SK-N-MC (cell line): ENCODE measurements around the gene GATAD2A.

ENCODE experiments used
- EZH2 ChIP-seq: fragments of 200-600 bp; sonication (generic); IDR thresholded peaks from one replicate; pipeline ENCODE4 v1.6.1; 2017; ENCODE audit warnings: antibody characterized with exemption
- FOXP2 ChIP-seq: optimal IDR thresholded peaks from 2 replicates; pipeline ENCODE3; 2011; ENCODE audit warnings: mild to moderate bottlenecking, moderate library complexity; ENCODE audit not compliant: insufficient read depth; ENCODE audit errors: extremely low read length, control extremely low read depth
- POLR2AphosphoS5 ChIP-seq: IDR thresholded peaks from 2 replicates; pipeline ENCODE4 v1.6.1; 2012; ENCODE audit warnings: mild to moderate bottlenecking, low read depth, low read length, borderline replicate concordance

DNA sequence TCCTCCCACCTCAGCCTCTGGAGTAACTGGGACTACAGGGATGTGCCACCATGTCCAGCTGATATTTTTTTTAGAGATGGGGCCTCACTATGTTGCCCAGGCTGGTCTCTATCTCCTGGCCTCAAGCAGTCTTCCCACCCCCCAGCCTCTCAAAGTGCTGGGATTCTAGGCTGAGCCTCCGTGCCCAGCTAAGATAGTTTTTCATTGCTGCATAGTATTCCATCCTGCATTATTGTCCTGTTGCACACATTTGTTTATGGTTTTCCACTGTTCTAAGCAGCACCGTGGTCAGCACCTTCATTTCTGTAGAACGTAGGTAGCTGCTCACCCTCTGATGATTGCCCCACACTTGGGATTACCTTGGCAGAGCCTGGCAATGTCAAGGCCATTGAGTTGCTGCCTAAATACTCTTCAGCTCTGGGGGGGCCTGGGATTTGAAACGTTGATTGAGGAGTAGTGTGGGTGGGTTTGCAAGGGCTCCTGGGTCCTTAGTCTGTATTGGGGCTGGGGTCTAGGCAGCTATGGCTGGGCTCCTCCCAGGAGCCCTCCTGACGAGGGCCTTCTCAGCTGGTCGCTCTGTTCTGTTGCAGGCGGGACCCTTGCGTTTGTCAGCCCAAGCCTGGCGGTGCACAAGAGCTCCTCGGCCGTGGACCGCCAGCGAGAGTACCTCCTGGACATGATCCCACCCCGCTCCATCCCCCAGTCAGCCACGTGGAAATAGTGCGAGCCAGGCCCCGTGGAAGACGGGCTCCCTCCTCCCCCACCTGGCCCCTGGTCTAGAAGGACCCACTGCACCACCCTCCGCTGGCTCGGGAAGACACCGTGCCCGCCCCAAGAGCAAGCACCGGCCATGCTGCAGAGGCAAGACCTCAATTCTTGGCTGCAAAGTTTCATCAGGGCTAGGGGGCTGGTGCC lies 99.5 kb downstream of the GATAD2A start:
- no peak for TF ChIP-seq EZH2
- no peak for TF ChIP-seq POLR2AphosphoS5
- TF ChIP-seq FOXP2, result no peak
